K562 (cell line): ENCODE measurements around the gene EME1. TPM values are rescaled to one million over a fixed set of nuclear protein-coding genes. Genes with fewer than 3 reads are reported as not detected.

Experiments used
- ARNT ChIP-seq, 2 experiments: fragments of 450-650 bp; IDR thresholded peaks; 2 replicates each; pipeline ENCODE4 v1.6.1; 2016; ENCODE audit warnings: mild to moderate bottlenecking in 1 of 2
- ATF1 ChIP-seq, 2 experiments: fragments of 450-650 bp in 1 of 2; IDR thresholded peaks; 2 replicates each; pipeline ENCODE4 v1.6.1; 2016; ENCODE audit warnings: missing compliant biosample characterization in 1 of 2, missing genetic modification characterization in 1 of 2
- BDP1 ChIP-seq: IDR thresholded peaks from 3 replicates; pipeline ENCODE4 v1.6.1; 2011; ENCODE audit not compliant: insufficient read length, insufficient read depth
- CTBP1 ChIP-seq: fragments of 450-650 bp; IDR thresholded peaks from 2 replicates; pipeline ENCODE4 v1.6.1; 2016; ENCODE audit warnings: borderline replicate concordance
- E2F8 ChIP-seq: fragments of 450-650 bp; IDR thresholded peaks from 2 replicates; pipeline ENCODE4 v1.7.1; 2018; ENCODE audit warnings: mild to moderate bottlenecking, low read depth; ENCODE audit not compliant: partially characterized antibody
- ELF2 ChIP-seq: fragments of 250-450 bp; sonication (Bioruptor Pico); IDR thresholded peaks from 2 replicates; pipeline ENCODE4 v1.5.0; 2021; ENCODE audit warnings: mild to moderate bottlenecking
- GABPB1 ChIP-seq: sonication (generic); formaldehyde crosslinking; IDR thresholded peaks from 2 replicates; pipeline ENCODE4 v1.8.0; 2022; ENCODE audit warnings: mild to moderate bottlenecking, missing genetic modification reagents
- MEF2A ChIP-seq: IDR thresholded peaks from 2 replicates; pipeline ENCODE4 v1.6.1; 2011; ENCODE audit warnings: low read depth, mild to moderate bottlenecking, low read length, moderate library complexity; ENCODE audit not compliant: control insufficient read depth
- NR3C1 ChIP-seq: sonication (generic); formaldehyde crosslinking; IDR thresholded peaks from 2 replicates; pipeline ENCODE4 v1.8.1; 2022; ENCODE audit warnings: missing genetic modification reagents
- SMARCA4 ChIP-seq: fragments of 450-650 bp; IDR thresholded peaks from 2 replicates; pipeline ENCODE4 v1.6.1; 2016
- SREBF2 ChIP-seq: sonication (generic); formaldehyde crosslinking; IDR thresholded peaks from 2 replicates; pipeline ENCODE4 v1.4.0; 2020; ENCODE audit warnings: mild to moderate bottlenecking, missing genetic modification reagents
- THAP12 ChIP-seq: fragments of 250-450 bp; sonication (Bioruptor Pico); IDR thresholded peaks from 2 replicates; pipeline ENCODE4 v1.9.0; 2021; ENCODE audit warnings: mild to moderate bottlenecking, inconsistent platforms
- ZBTB11 ChIP-seq, 3 experiments: fragments of 200-800 bp in 1 of 3; fragments of 250-450 bp in 1 of 3; fragments of 450-650 bp in 1 of 3; sonication (Bioruptor Pico) in 1 of 3; sonication (Bioruptor generic) in 1 of 3; formaldehyde crosslinking in 1 of 3; IDR thresholded peaks; 2 replicates each; pipeline versions ENCODE4 v1.6.1 to v1.8.0; 2016 to 2022; ENCODE audit warnings: mild to moderate bottlenecking in 2 of 3, missing genetic modification characterization in 2 of 3, missing compliant biosample characterization in 1 of 3, moderate library complexity in 1 of 3
- ZEB2 ChIP-seq: fragments of 450-650 bp; IDR thresholded peaks from 2 replicates; pipeline ENCODE4 v1.6.1; 2016
- ZNF263 ChIP-seq: sonication (generic); formaldehyde crosslinking; IDR thresholded peaks from 2 replicates; pipeline ENCODE4 v1.8.0; 2022; ENCODE audit warnings: mild to moderate bottlenecking, missing genetic modification reagents, borderline replicate concordance
- ZNF583 ChIP-seq: fragments of 250-450 bp; sonication (Bioruptor Pico); IDR thresholded peaks from 2 replicates; pipeline ENCODE4 v1.4.0; 2020
- ZNF740 ChIP-seq, 3 experiments: fragments of 200-800 bp in 1 of 3; sonication (Bioruptor generic) in 1 of 3; sonication (generic) in 1 of 3; formaldehyde crosslinking in 1 of 3; IDR thresholded peaks; 2 replicates each; pipeline versions ENCODE4 v1.6.1 to v1.8.0; 2016 to 2022; ENCODE audit warnings: mild to moderate bottlenecking in 2 of 3, missing compliant biosample characterization in 2 of 3, missing genetic modification characterization in 2 of 3, missing genetic modification reagents in 1 of 3
- polyA plus RNA-seq, 8 experiments: library from polyadenylated mRNA; depleted of rRNA in 4 of 8; stranded (reverse) in 5 of 8; unstranded in 3 of 8; fragments of >200 nt; fragmentation: Nextera tagmentation in 2 of 8; fragmentation: Illumina TruSeq in 1 of 8; extraction: Ambion mirVana in 2 of 8; extraction: Trizol in 1 of 8; gene quantifications; 2 replicates each; pipeline versions ENCODE4 v1.2.1 to v1.2.3, GENCODE V29; 2011 to 2014; ENCODE audit warnings: inconsistent platforms in 1 of 8, missing spikeins in 1 of 8
- total RNA-seq, 7 experiments: library from RNA; depleted of rRNA in 6 of 7; stranded (reverse); fragments of >200 nt in 6 of 7; fragmentation: Illumina TruSeq in 2 of 7; extraction: Trizol in 2 of 7; gene quantifications; 2 replicates each; pipeline versions ENCODE4 v1.2.1 to v1.2.3, GENCODE V29; 2011 to 2021; ENCODE audit warnings: low replicate concordance in 1 of 7

The EME1 gene
- total and polyA plus RNA-seq, 9 of the 15 experiments (the other 6 are each of a cell fraction or from before 2014, with no cell fraction given): 14.6 to 44.1 (median 24.0) TPM

GRCh38 chr17:50372758-50373556, at the start of gene EME1, which contains the start of gene MRPL27 (continued):
- TF ChIP-seq ATF1 (CRISPR knock-in tag; IDR thresholded peaks at IDR 0.05): no peak; the same call in 1 of the 2 replicates
- TF ChIP-seq ATF1 (tag; IDR thresholded peaks at IDR 0.05): peak; percentile 90
- no peak for TF ChIP-seq NR3C1 (CRISPR knock-in tag)
- TF ChIP-seq SREBF2 (CRISPR knock-in tag): 0 out of 2 replicates have a peak, but pooled peaks have one; percentile 34
- peak; percentile 38; the same call in 1 of the 2 replicates for TF ChIP-seq SMARCA4
- no peak for TF ChIP-seq BDP1
- peak; percentile 88 for TF ChIP-seq CTBP1
- no peak; the same call in 1 of the 2 replicates for TF ChIP-seq THAP12 (CRISPR knock-in tag)
- TF ChIP-seq GABPB1: peak; percentile 97
- no peak for TF ChIP-seq MEF2A
- TF ChIP-seq ZEB2: peak; percentile 19; the same call in 1 of the 2 replicates
- TF ChIP-seq ZBTB11 (CRISPR knock-in tag; IDR thresholded peaks at IDR 0.05): peak; percentile 77 to 94 (median 79); a peak in 5 of 6 replicates
- peak; percentile 49 for TF ChIP-seq ZNF263 (CRISPR knock-in tag)
- peak; percentile 99 for TF ChIP-seq E2F8
- TF ChIP-seq ELF2 (CRISPR knock-in tag): peak; percentile 96
- TF ChIP-seq ARNT (IDR thresholded peaks at IDR 0.05): peak in 1 of 2 experiments; percentile 86; a peak in 3 of 4 replicates
- peak; percentile 5; the same call in 1 of the 2 replicates for TF ChIP-seq ZNF740 (CRISPR knock-in tag; IDR thresholded peaks at IDR 0.05)
- TF ChIP-seq ZNF740 (tag; IDR thresholded peaks at IDR 0.05): no peak
- TF ChIP-seq ZNF583: 0 out of 2 replicates have a peak, but pooled peaks have one; percentile 62
